A549 (cell line): Measurements from ENCODE around the gene DUSP1.

ENCODE experiments used
- HOXA7 ChIP-seq: fragments of 250-450 bp; sonication (Bioruptor Pico); IDR thresholded peaks from 2 replicates; pipeline ENCODE4 v1.5.0; 2020; ENCODE audit warnings: mild to moderate bottlenecking, moderate library complexity
- KDM1A ChIP-seq: fragments of 200-600 bp; sonication (generic); IDR thresholded peaks from 2 replicates; pipeline ENCODE4 v1.6.1; 2016; ENCODE audit warnings: low read depth, mild to moderate bottlenecking
- MAFK ChIP-seq: fragments of 450-650 bp; IDR thresholded peaks from 2 replicates; pipeline ENCODE4 v1.6.1; 2014; ENCODE audit not compliant: partially characterized antibody
- USF2 ChIP-seq: fragments of 450-650 bp; IDR thresholded peaks from 2 replicates; pipeline ENCODE4 v1.6.1; 2014; ENCODE audit warnings: antibody characterized with exemption
- TF ChIP-seq, protein P1 (sequence below): fragments of >200 bp; sonication (Bioruptor Twin); formaldehyde crosslinking; IDR thresholded peaks from 3 replicates; pipeline ENCODE4 v1.5.1; 2016

GRCh38 chr5:172779691-172780341 lies 8.8 kb upstream of the DUSP1 start:
- TF ChIP-seq, protein P1, sequence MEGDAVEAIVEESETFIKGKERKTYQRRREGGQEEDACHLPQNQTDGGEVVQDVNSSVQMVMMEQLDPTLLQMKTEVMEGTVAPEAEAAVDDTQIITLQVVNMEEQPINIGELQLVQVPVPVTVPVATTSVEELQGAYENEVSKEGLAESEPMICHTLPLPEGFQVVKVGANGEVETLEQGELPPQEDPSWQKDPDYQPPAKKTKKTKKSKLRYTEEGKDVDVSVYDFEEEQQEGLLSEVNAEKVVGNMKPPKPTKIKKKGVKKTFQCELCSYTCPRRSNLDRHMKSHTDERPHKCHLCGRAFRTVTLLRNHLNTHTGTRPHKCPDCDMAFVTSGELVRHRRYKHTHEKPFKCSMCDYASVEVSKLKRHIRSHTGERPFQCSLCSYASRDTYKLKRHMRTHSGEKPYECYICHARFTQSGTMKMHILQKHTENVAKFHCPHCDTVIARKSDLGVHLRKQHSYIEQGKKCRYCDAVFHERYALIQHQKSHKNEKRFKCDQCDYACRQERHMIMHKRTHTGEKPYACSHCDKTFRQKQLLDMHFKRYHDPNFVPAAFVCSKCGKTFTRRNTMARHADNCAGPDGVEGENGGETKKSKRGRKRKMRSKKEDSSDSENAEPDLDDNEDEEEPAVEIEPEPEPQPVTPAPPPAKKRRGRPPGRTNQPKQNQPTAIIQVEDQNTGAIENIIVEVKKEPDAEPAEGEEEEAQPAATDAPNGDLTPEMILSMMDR, result no peak
- TF ChIP-seq USF2 (no peak), KDM1A (no peak), MAFK (no peak), HOXA7 (CRISPR knock-in tag) (no peak)
